ENCODE measurements around the gene FUT3. TPM values are rescaled to one million over a fixed set of nuclear protein-coding genes. Genes with fewer than 3 reads are reported as not detected.
"Not testable (repeated sequence)": the region's sequence is repeated elsewhere in the genome, so short reads cannot be mapped to it uniquely, and the experiment has no call there.

FUT3 gene
- polyA plus RNA-seq, 3 donors = not detected

GRCh38 chr19:5863030-5863665 lies 11.9 kb upstream of the FUT3 start:
- Histone ChIP-seq H3K4me2 (replicated peaks; ENCODE audit: extremely low read depth, low read length, poor library complexity, severe bottlenecking) (no peak overlapping the region), H3K79me2 (ENCODE audit: insufficient read depth, low read length) (no peaks in the 10 kb centered on the region), H4K20me1 (ENCODE audit: insufficient read depth, low read length) (no peaks in the 10 kb centered on the region), H3K36me3 (replicated peaks in 1 of 2; ENCODE audit: control insufficient read depth in 1 of 2, insufficient read depth in 2 of 2, low read length in 2 of 2) (no peaks in the 10 kb centered on the region), H3K27ac (ENCODE audit: low read depth in 1 of 2, low read length in 2 of 2) (no peak overlapping the region), H3K4me3 (replicated peaks in 1 of 3; ENCODE audit: low read depth in 2 of 3, low read length in 3 of 3) (no peak overlapping the region), H3K27me3 (ENCODE audit: control insufficient read depth in 2 of 2, insufficient read depth in 2 of 2, low read length in 2 of 2) (no peaks in the 10 kb centered on the region), H3K9ac (ENCODE audit: insufficient read depth, low read length, poor library complexity, severe bottlenecking) (no peak overlapping the region), H3K4me1 (ENCODE audit: control insufficient read depth in 1 of 2, insufficient read depth in 2 of 2, low read length in 2 of 2) (no peaks in the 10 kb centered on the region), H2AFZ (ENCODE audit: insufficient read depth, low read depth, low read length, poor library complexity, severe bottlenecking) (no peak overlapping the region), H3K9me3 (replicated peaks in 1 of 2; ENCODE audit: control insufficient read depth in 1 of 2, insufficient read depth in 1 of 2, low read length in 2 of 2) (no peaks in the 10 kb centered on the region)
- peaks cover 0 to 3% (median 0%) of the 10 kb centered on the region in 7 donors for H3K9me3 Mint-ChIP-seq
- DNase-seq = no peak
- 72% methylated on average over 5 of the region's 11 CpGs for WGBS (ENCODE audit: insufficient coverage)
- peaks cover 1 to 4% (median 3%) of the 10 kb centered on the region in 3 donors for H3K27me3 Mint-ChIP-seq (ENCODE audit: low read depth in 3 of 3)
- TF ChIP-seq CTCF (IDR thresholded peaks at IDR 0.05) = no peak
- H3K36me3 Mint-ChIP-seq = no peaks in the 10 kb centered on the region
- intact Hi-C loops (cut with micrococcal nuclease) = no loop called here
- no peak overlapping the region for H3K27ac Mint-ChIP-seq
- no peaks in the 10 kb centered on the region for H3K4me1 Mint-ChIP-seq
- no peak overlapping the region for H3K4me3 Mint-ChIP-seq

- H3K36me3 ChIP-seq (replicated peaks in 1 of 2; ENCODE audit: control insufficient read depth in 1 of 2, insufficient read depth in 2 of 2, low read length in 2 of 2) = no peaks in the 10 kb centered on the region
- H3K36me3 Mint-ChIP-seq = no peaks in the 10 kb centered on the region
- H3K27ac Mint-ChIP-seq = no peak overlapping the region
- H4K20me1 ChIP-seq (ENCODE audit: insufficient read depth, low read length) = no peaks in the 10 kb centered on the region
- H3K4me3 ChIP-seq (replicated peaks in 1 of 3; ENCODE audit: low read depth in 2 of 3, low read length in 3 of 3) = no peak overlapping the region
- no peak overlapping the region for H3K4me2 ChIP-seq (replicated peaks; ENCODE audit: extremely low read depth, low read length, poor library complexity, severe bottlenecking)
- no peaks in the 10 kb centered on the region for H3K27me3 ChIP-seq (ENCODE audit: control insufficient read depth in 2 of 2, insufficient read depth in 2 of 2, low read length in 2 of 2)
- H2AFZ ChIP-seq (ENCODE audit: insufficient read depth, low read depth, low read length, poor library complexity, severe bottlenecking) = no peak overlapping the region
- WGBS (ENCODE audit: insufficient coverage) = 92% methylated on average over 17 of the region's 18 CpGs
- no peaks in the 10 kb centered on the region for H3K4me1 Mint-ChIP-seq
- no peaks in the 10 kb centered on the region for H3K4me1 ChIP-seq (ENCODE audit: control insufficient read depth in 1 of 2, insufficient read depth in 2 of 2, low read length in 2 of 2)
- H3K4me3 Mint-ChIP-seq = no peak overlapping the region
- H3K27me3 Mint-ChIP-seq (ENCODE audit: low read depth in 3 of 3) = peaks cover 0 to 2% (median 0%) of the 10 kb centered on the region in 3 donors
- H3K9me3 Mint-ChIP-seq = peaks cover 0 to 3% (median 2%) of the 10 kb centered on the region in 7 donors
- intact Hi-C loops (cut with micrococcal nuclease) = no loop called here
- H3K27ac ChIP-seq (ENCODE audit: low read depth in 1 of 2, low read length in 2 of 2) = no peak overlapping the region
- no peak for TF ChIP-seq CTCF (IDR thresholded peaks at IDR 0.05)
- no peaks in the 10 kb centered on the region for H3K79me2 ChIP-seq (ENCODE audit: insufficient read depth, low read length)
- H3K9ac ChIP-seq (ENCODE audit: insufficient read depth, low read length, poor library complexity, severe bottlenecking) = no peak overlapping the region
- DNase-seq = no peak
- peaks cover 0 to 3% of the 10 kb centered on the region in 2 donors for H3K9me3 ChIP-seq (replicated peaks in 1 of 2; ENCODE audit: control insufficient read depth in 1 of 2, insufficient read depth in 1 of 2, low read length in 2 of 2)
Observed at GRCh38 chr19:5857203-5858081, 6.2 kb upstream of the FUT3 start.

GRCh38 chr19:5855151-5855550 lies 3.9 kb upstream of the FUT3 start:
- H3K4me1 ChIP-seq (ENCODE audit: control insufficient read depth in 1 of 2, insufficient read depth in 2 of 2, low read length in 2 of 2); H3K27ac Mint-ChIP-seq; H3K27ac ChIP-seq (ENCODE audit: low read depth in 1 of 2, low read length in 2 of 2); H3K9me3 Mint-ChIP-seq; H3K36me3 ChIP-seq (replicated peaks in 1 of 2; ENCODE audit: control insufficient read depth in 1 of 2, insufficient read depth in 2 of 2, low read length in 2 of 2); H3K4me3 ChIP-seq (replicated peaks in 1 of 3; ENCODE audit: low read depth in 2 of 3, low read length in 3 of 3); DNase-seq; H3K9me3 ChIP-seq (replicated peaks in 1 of 2; ENCODE audit: control insufficient read depth in 1 of 2, insufficient read depth in 1 of 2, low read length in 2 of 2); H3K9ac ChIP-seq (ENCODE audit: insufficient read depth, low read length, poor library complexity, severe bottlenecking); H3K27me3 ChIP-seq (ENCODE audit: control insufficient read depth in 2 of 2, insufficient read depth in 2 of 2, low read length in 2 of 2); H3K79me2 ChIP-seq (ENCODE audit: insufficient read depth, low read length); H3K27me3 Mint-ChIP-seq (ENCODE audit: low read depth in 3 of 3); intact Hi-C loops (cut with micrococcal nuclease); H3K4me3 Mint-ChIP-seq; H2AFZ ChIP-seq (ENCODE audit: insufficient read depth, low read depth, low read length, poor library complexity, severe bottlenecking); H3K36me3 Mint-ChIP-seq; H3K4me2 ChIP-seq (replicated peaks; ENCODE audit: extremely low read depth, low read length, poor library complexity, severe bottlenecking); H4K20me1 ChIP-seq (ENCODE audit: insufficient read depth, low read length); H3K4me1 Mint-ChIP-seq: not testable (repeated sequence)
- WGBS (ENCODE audit: insufficient coverage) = 97% methylated on average over 9 of the region's 9 CpGs
